CD4-positive, alpha-beta T cell treated with Interleukin-10 for 1 hour (primary cell): ENCODE measurements around the gene CENPF.
"Not testable (repeated sequence)": the region's sequence is repeated elsewhere in the genome, so short reads cannot be mapped to it uniquely, and the experiment has no call there.

Source experiments
- DNase-seq: peaks from one replicate; pipeline ENCODE4 v3.0.0-alpha.2; 2020

The CENPF gene

DNA sequence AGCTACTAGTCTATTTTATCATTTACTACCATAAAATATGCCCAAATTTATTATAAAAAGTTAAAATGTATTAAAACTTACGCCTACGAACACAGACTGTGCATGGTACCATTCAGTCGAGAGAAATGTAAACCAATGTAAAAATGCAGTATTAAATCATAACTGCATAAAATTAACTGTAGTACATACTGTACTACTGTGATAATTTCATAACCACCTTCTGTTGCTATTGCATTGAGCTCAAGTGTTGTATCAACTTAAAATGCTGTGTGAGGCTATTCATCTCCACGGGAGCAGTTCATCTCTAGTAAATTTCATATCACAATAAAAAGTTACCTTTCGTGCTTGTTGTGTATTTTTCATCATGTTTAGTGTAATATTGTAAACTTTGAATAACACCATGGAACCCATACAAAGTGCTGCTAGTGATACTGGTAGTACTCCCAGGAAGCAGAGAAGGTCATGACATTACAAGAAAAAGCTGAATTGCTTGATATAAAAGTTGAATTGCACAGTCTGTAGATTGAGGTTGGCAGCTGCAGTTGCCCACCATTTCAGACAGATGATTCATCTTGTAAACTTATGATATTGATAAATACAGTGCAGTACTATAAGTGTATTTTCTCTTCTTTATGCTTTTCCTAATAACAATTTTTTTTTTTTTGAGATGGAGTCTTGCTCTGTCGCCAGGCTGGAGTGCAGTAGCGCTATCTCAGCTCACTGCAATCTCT lies 19.0 kb upstream of the CENPF start:
- DNase-seq = no peak

DNA sequence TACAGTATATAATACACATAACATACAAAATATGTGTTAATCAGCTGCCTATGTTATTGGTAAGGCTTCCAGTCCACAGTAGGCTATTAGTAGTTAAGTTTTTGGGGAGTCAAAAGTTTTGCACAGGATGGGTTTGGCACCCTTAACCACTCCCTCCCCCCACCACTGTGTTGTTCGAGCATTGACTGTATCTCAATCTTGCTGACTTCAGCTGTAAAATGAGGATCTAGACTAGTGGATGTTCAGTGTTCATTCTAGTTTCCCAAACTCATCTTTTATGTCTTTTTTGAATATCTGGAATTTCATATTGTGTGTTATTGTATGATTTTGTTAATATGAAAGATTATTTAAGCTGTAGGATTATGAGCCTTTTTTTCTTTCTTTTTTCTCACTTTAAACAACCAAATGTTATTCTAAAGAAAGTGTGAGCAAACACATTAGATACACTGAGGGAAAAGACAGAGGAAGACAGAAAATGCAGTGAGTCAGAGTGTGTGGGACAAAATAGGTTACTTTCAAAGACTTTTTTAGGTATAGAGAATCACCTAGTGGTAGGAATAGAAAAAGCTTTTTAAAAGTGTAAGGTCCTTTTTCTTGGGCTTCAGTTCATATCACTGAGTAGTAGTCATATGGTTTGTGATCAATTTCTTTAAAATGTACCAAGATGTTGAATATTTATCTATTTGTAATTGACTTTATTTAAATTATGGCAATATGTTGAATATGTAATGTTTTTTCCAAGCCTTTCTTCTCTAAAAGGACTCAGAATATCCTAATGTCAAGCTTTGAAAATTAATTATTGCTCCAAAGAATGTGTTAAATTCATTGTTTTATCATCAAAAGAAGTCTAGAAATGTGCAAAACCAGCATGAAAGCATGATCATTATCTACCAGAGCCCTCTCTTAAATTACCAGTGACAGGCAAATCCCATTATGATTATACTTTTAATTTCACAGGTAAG lies 17.9 kb upstream of the CENPF start:
- peak; percentile 7 for DNase-seq

DNA sequence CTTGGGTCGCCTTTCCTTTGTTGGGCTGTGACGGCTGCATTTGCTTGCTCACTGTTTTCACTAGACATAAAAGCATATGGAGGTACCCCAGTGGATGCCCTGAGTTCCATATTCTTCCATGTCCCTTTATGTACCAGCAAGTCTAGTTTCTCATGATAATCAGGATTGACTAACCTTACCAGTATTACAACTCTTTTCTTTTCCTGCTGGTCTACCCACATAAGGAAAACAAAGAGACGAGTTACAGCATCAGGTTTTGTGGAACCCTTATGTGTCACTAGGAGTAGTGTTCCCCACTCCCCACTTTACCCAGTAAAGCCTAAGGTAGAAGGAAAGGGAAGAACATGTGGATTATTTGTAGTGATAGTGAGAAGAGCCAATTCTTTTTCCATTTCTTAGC lies 16.4 kb upstream of the CENPF start:
- DNase-seq = no peak

DNA sequence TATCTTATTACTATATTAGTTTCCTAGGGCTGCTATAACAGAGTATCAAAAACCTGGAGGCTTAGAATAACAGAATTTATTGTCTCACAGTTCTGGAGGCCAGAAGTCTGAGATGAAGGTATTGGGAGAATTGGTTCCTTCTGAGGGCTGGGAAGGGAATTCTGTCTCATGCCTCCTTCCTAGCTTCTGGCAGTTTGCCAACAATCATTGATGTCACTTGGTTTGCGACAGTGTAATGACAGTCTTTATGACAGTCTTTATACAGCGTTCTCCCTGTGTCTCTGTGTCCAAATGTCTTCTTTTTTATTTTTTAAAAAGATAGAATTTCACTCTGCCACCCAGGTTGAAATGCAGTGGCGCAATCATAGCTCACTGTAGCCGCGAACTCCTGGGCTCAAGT lies 15.8 kb upstream of the CENPF start:
- DNase-seq = no peak

GRCh38 chr1:214588963-214589597 lies 13.9 kb upstream of the CENPF start:
- no peak for DNase-seq

GRCh38 chr1:214590696-214591095 lies 12.3 kb upstream of the CENPF start:
- DNase-seq = no peak

DNA sequence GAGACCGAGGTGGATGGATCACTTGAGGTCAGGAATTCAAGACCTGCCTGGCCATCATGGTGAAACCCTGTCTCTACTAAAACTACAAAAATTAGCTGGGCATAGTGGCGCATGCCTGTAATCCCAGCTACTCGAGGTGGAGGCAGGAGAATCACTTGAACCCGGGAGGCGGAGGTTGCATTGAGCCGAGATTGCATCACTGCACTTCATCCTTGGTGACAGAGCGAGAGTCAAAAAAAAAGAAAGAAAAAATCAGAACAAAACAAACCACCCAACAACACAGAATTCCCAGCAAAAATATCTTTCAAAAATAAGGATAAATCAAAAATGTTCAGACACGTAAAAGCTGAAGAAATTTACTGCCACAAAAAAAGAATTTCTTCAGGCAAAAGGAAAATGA lies 11.1 kb upstream of the CENPF start:
- not testable (repeated sequence) for DNase-seq

DNA sequence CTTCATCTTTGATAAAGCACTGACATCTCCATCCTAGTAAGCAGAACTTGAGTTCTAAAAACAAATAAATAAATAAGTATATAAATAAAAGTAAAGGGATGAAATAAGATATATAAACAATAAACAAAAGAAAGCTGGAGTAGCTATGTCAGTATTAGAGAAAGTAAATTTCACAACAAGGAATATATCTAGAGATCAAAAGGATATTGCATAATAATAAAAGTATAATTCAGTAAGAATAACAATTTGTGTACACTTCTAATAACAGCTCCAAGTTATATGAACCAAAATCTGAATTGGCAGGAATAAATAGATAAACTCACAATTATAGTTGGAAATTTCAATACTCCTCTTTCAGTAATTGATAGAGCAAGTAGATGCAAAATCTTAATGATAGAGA lies 9.8 kb upstream of the CENPF start:
- no peak for DNase-seq

DNA sequence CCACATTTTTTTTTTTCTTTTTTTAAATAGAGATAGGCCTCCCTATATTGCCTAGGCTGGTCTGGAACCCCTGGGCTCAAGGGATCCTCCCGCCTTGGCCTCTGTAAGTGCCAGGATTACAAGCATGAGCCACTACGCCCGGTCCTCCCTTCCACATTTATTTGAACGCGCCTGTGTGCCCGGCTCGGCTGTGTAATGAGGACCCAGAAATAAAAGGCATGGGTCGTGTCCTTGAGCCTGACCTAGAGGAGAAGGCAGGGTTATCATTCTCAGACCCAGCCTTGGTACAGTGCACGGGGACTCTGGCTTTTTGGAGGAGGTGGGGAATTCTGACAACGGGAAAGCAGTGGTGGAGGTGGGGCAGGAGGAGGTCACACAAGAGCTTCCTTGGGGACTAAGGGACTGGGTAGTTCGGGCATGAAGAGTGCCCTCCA lies 841 bp downstream of the CENPF start:
- DNase-seq = no peak

DNA sequence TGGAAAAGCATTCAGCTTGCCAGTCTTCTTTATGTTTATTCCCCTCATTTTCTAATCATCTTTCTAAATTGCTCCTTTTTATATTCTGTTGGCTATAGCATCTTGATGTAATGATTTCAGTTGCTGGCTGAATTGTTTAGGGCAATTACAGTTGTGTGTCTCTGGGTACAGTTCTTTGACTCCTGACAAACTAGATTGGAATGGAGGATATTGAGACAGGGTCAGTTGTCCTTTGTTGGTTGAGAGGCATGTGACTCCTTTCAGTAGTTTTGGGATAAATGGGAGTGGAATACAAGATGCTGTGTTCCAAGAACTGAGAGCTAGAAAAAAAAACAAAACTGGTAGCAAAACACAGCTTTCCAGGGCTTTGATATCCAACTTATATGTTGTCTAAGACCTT lies 1.5 kb downstream of the CENPF start:
- DNase-seq = no peak

- DNase-seq = not testable (repeated sequence)
Observed at GRCh38 chr1:214605484-214605883, 2.5 kb downstream of the CENPF start.

DNA sequence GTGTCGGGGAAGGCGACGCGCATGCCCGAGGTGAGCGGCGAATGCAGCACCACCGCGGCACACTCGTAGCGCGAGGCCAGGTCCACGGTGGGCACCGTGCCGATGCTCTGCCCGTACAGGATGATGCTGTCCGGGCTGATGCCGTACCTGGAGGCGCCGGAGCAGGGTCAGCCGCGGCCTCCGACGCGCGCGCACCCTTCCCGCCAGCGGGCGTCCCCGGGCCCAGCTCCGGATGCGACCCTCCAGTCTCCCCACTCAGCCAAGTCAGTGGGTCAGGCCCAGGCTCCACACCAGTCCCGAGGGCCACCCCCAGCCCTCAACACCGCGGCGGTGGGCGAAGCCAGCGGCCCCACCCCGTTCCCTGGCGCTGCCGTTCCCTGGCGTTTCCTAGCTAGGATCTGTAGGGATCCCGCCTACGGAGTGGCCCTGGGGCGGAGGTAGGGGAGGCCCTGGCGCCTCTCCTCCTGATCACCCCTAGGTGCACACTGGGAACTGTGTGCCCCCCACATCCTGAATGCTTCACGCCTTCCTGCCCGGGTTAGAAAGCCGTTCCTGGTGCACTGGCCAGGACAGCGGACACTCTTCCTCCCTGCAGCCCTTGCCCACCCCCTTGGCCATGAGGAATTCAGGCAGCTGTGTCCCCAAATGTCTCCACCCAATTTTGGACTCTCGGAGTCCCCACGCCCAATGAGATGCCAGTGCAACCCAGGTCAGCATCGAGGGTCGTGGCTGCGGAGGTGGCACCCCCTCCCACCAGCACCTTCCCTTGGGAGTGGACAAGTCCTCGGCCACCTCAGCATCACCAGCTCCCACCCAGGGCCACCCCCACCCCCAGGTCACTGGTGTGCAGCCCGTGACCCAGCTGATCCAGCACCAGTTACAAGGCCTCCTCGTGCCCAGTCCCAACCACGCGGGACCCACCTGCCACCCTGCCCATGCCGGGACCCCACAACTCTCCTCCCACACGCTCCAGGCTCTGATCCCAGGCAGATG lies 3.2 kb downstream of the CENPF start:
- DNase-seq = not testable (repeated sequence)

DNA sequence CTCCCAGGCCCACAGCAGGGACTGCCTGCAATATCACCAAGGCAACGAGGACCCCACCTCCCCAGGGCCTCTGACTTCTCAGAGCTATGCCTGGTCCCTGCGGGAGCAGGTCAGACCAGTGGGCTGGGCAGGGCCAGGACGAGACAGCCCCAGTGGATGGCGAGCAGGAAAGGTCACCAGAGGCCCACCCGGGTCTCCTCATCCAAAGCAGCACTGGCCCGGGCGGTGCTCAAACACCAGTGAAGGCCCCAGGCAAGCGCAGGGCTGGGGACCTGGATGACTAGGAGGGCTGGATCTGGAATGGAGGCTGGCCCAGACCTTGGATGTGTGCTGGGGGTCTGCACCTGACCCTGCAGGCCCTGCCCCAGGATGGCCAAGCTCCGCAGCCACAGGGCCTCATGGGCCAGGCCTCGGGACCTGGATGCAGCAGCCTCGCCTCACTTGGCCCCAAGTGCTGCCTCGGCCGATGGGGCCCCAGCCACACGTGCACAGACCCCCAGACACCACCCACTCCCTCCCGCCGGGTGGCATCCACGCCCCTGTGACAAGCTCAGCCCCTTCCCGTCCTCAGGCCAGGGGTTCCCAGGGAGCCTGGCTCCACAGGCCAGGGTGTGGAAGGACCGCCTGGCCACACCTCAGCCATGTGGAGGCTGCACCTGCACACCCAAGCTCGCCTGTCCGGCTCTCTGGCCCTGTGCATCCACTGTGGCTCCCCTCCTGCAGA lies 4.7 kb downstream of the CENPF start:
- not testable (repeated sequence) for DNase-seq

DNA sequence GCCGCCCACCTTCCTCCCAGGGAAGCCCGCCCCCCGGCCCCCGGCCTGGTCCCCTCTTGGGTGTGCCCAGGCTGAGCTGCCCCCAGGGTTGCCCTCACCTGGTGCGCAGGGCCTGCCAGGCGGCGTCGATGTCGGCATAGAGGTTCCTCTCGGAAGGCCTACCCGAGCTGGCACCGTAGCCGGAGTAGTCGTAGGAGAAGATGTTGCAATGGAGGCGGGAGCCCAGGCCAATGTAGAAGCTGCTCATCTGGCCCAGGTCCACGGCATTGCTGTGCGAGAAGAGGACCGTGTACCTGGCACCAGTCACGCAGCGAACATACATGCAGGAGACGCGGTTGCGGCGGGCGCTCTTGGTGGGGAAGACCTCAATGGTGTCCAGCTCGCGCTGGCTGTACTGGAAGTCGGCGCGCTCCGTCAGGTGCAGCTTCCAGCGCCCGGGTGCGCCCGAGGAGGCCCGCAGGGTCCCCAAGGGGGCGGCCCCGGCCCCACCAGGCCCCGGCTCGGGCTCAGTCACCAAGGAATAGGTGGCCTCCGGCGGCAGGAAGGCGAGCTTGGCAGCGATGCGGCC lies 5.3 kb downstream of the CENPF start:
- DNase-seq = not testable (repeated sequence)

DNA sequence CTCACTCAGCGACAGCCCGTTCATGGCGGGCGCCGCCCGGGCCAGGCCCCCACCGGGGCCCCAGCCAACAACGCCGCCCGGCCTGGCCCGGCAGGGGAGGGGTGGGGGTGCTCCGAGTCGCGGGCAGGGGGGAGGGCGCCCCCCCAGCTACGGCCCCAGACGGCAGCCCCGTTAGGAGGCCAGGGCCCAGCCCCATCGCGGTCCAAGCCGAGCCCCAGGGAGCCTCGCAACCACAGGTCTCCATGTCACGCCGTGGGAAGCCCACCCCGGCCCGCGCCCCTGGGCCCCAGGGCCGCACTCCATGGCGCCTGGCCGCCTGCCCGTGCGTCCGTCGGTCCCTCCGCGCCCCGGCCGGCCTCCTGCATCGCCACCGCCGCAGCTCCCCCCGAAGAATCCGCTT lies 5.8 kb downstream of the CENPF start:
- DNase-seq = not testable (repeated sequence)

DNA sequence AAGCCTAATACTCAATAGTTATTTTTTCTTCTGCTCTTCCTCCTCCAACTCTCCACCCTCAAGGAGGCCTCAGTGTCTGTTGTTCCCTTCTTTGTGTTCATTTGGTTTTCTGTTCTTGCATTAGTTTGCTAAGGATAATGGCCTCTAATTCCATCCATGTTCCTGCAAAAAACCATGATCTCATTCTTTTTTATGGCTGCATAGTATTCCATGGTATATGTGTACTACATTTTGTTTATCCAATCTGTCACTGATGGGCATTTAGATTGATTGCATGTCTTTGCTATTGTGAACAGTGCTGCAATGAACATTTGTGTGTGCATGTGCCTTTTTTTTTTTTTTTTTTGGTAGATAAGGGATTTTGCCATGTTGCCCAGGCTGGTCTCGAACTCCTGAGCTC lies 6.7 kb downstream of the CENPF start:
- no peak for DNase-seq

GRCh38 chr1:214610136-214610535 lies 7.1 kb downstream of the CENPF start:
- not testable (repeated sequence) for DNase-seq

- no peak for DNase-seq
Observed at GRCh38 chr1:214615109-214615508, 12.1 kb downstream of the CENPF start.

DNA sequence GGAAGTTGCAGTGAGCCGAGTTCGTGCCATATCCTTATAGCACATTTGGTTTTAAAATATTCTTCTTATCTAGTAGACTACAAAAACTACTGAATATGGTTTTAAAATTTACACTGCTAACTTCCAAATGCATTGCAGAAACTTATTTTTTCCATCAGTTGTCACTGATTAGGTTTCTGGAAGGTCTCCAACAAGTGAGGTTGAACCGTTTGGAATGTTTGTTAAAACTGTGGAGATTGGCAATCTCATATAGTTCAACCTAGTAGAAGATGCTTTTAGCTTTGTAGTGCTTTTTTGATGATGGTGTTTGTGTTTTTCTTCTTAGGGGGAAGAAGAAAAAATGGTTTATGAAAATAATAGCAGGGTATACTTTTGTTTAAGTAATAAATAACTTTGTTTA lies 12.9 kb downstream of the CENPF start:
- DNase-seq = no peak

GRCh38 chr1:214617246-214617645 lies 14.3 kb downstream of the CENPF start:
- DNase-seq = no peak

- no peak for DNase-seq
Observed at GRCh38 chr1:214617843-214618242, 14.8 kb downstream of the CENPF start.
